ENCODE data around the gene DTD2.
"Not testable (repeated sequence)": the region's sequence is repeated elsewhere in the genome, so short reads cannot be mapped to it uniquely, and the experiment has no call there.

Gene DTD2

GRCh38 chr14:31441273-31442111 is 15.8 kb downstream of the DTD2 start:
- DNase-seq = no peak

- no peak for DNase-seq
These were observed 17.0 kb downstream of the DTD2 start for GRCh38 chr14:31440280-31440679.

DNA sequence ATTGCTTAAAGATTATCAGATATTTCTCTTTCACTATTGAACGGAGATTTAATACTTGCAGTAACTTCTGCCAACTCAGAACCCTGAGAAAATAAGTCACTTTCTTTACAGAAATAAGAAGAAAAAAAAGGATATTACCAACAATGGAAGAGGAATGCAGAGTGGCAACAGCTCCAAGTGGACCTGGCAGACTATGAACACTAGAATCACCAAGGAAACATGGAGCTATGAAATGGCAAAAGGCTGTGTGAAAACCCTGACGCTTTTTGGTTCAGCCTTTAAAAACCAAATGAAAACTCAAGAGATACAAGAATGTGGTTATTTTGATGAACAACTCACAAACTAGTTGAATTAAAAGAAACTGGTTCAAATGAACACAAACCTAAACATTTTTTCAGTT is 17.7 kb downstream of the DTD2 start:
- no peak for DNase-seq

- not testable (repeated sequence) for DNase-seq
These were observed 20.1 kb downstream of the DTD2 start for GRCh38 chr14:31437045-31437691.

DNA sequence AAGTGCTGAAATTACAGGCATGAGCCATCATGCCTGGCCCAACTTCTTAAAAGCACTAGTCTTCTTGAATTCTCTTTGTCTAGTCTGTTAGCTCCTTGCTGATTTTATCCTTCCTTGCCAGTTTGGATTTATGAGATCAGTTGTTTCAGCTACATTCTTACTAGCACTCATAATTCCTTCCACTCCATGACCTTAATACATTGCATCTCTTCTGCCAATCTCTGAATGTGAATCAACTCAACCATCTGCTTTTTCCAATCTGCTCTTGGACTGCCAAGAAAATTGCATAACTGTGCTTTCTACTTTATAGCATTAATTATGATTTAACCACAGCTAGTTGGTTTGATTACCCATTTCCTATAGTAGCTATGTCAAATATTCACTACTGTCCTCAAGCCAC is 22.0 kb downstream of the DTD2 start:
- DNase-seq = no peak

- DNase-seq = no peak
These were observed 26.6 kb downstream of the DTD2 start for GRCh38 chr14:31430634-31431264.

DNA sequence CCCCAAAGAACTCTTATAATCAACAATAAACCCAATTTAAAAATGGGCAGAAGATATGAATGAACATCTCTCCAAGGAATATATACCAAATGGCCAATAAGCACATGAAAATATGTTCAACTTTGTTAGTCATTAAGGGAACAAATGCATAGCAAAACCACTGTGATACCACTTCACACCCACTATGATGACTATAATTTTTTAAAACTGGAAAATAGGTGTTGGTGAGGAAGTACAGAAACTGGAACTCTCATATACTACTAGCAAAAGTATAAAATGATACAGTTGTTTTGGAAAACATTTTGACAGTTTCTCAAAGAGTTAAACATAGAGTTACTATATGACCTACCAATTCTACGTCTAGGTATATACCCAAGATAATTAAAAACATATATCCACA is 27.5 kb downstream of the DTD2 start:
- no peak for DNase-seq

- DNase-seq = no peak
These were observed 29.3 kb downstream of the DTD2 start for GRCh38 chr14:31428011-31428410.

DNA sequence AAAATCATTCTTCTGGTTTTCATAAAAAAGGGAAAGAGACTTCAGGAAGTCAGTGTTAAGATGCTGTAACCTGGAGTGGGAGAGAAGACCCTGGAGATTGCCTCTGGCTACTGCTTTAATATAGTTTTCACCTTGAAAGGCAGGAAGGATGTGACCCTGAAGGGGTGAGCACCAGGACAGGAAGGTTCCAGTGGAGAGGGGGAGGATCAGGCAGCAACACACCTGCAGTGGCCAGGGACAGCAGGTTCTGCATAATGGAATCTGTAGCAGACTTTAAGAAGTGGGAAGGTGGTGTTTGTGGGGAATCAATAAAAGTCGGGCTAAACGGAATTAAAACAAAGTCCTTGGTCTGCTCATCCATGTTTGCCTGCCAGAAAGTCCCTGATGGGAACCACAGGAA is 30.6 kb downstream of the DTD2 start:
- no peak for DNase-seq

- DNase-seq = no peak
These were observed 31.4 kb downstream of the DTD2 start for GRCh38 chr14:31425905-31426304.

DNA sequence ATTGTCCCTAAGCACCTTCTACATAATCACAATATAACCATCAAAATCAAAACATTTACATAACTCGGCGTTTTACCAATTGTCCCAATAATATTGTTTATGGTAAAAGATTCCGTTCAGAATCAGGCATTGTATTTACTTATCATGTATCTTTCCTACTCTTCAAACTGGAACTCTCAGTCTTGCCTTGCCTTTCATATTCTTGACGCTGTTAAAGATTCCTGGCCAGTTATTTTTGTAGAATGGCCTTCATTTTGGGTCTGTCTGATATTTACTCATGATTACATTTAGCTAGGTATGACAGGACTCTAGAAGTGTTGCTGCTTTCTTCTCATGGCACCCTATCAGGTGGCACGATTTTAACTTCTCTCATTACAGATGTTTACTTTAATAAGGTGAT is 36.1 kb downstream of the DTD2 start:
- DNase-seq = no peak

DNA sequence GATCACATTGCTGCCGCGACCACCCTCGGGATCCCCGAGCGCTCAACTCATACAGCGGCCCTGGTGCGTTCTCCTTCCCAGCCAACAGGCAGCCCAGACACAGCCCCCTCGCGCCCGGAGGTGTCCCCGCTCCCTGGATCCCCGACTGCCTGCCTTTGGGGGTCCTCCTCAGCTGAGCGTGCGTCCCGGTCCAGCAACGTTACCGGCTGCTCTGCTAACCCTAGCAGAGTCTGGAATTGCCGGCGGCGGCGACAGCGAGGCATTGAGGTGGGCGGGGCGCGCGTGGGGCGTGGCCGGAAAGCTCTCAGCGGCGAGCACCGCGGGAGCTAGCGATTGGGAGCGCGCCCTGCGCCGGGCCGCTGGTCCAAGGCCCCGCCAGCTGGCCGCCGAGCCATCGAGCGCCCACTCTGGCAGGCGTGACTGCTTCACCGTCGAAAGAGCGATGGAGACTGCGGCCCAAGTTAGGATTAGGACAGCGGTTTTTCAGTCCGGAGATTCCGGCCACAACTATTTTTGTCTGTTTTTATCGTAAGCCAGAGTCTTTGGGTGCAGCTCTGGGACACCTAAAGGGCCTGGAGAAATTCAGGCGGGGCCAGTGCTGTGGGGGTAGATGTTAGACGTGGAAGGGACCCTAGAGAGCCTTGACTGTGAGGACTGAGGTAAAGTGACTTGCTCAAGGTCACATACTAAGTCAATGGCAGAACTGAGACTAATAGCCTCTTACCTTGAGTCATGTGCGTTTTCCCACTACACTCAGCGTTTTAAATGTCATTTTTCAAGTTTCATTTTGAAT is 36.8 kb downstream of the DTD2 start, which contains the start of gene HEATR5A:
TSS of gene HEATR5A (minus strand) at position 232 of the 793 bp plus-strand sequence. CDS start 17,575 bp downstream, outside the sequence.
- DNase-seq = peak; percentile 17

GRCh38 chr14:31419967-31420318 is 37.4 kb downstream of the DTD2 start:
- DNase-seq = no peak

DNA sequence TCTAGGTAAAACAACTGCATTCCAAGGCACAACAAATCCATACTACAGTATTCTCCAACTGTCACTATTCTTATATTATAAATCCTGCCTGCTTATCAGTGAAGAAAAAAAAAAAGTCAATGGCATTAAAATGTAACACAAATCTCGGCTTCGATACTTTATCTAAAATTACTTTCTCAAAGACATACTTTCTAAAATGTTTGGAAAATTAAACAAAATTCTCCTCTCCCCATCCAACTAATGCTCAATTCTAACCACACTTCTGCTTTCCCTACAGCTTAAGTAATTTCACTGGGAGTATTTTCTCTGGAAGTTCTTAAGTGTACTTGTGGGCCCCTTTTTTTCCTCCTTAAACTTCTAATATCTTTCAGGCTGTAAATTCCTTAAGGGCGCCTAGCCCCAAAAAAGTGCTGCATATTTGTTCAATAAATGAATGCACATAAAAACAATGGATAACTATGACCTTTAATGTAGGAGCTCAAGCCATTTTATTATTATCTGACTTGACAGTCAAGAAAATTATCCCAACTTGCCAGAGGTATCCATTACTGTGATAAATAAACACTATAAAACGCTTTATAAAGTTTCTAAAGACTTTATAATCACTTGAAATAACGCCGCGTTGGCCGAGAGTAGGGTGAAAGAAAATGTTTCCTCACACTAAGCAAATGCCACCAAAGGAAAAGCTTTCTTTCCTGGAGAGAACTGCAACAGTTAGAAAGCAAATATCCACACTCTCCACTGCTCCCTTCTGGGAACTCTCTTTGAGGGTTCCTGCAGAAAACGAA is 37.9 kb downstream of the DTD2 start:
- no peak for DNase-seq

DNA sequence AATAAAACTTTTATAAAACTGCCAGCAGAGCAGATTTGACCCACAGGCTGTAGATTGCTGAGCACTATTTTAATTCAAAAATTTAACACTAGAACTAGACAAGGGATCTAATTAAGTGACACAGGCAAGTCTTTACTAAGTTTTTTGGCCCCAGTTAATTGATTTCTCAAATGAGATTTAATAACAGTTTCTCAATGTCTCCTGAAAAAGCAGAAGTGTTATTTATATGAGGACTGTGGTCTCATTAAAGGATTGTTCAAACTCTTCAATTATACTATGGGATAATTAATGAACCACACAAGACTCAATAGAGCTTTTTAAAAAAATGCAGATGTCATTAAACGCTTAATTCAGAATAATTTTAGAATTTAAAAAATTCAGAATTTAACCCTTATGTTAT is 38.9 kb downstream of the DTD2 start:
- DNase-seq = no peak

- no peak for DNase-seq
These were observed 43.0 kb downstream of the DTD2 start for GRCh38 chr14:31414190-31414833.

DNA sequence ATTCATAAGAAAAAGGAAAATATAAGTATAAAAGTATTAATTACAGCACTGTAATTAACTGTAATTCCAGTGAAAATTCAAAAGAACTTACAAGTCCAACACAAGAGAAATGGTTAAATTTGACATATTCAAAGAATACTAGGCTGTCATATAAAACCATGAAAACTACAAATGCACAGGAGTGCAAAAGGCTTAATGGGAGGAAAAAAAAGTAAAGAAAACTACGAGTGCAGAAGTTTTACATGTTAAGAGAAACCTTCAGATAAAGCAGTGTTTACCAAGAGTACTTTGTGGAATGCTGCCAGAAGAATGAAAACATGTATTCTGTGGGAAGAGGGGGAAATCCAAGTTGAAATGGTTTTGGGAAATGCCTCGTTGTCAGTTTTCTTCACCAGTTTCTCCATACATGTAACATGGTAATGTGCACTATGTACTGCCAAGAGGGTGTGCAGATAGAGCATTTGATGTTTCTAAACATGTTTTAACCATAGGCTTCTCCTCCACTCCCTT is 46.0 kb downstream of the DTD2 start:
- DNase-seq = no peak

DNA sequence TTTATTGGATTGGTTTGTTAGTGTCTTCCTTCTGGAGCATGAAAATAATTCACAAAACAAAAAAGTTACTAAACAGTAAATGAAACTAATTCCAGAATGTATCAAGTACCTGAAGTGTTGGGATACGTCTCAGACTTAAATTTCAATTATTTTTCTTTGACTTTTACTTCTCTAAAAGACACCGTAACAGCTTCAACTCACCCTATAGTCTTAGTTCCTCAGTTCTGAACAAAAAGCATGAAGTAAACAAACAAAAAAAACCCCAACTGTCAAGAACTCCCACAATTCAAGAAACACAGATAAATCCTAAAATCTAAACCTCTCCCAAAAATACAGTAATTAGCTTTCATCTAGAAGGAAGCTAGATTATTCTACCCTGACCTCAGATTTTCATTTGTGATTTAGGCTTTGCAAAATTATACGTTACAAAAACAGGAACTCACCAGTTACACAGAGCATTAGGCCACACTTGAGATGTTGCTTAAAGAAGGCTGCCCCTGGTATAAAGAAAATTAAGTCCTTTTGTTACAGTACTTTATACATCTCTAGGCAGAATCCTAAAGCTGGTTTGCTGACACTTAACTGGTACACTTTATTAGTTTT is 47.2 kb downstream of the DTD2 start:
- peak; percentile 27 for DNase-seq

DNA sequence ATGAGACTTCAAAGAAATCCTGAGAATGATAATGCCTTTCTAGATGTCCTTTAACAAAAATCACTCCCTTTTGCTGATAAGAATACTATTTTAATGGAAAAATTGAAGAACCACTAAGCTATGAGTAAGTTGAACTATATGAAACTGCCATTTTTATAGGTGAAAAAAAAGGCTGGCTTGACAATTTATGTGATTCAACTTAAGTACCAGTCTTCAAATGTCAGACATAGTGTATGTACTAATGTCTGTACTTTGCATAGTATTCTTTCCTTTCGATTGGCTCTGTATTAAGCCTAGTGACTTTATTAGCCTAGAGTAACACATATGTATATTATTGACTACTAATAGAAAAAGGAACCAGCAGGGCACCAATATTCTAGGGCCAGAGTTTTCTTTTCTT is 48.9 kb downstream of the DTD2 start:
- DNase-seq = no peak

GRCh38 chr14:31405599-31406232 is 51.6 kb downstream of the DTD2 start:
- no peak for DNase-seq

DNA sequence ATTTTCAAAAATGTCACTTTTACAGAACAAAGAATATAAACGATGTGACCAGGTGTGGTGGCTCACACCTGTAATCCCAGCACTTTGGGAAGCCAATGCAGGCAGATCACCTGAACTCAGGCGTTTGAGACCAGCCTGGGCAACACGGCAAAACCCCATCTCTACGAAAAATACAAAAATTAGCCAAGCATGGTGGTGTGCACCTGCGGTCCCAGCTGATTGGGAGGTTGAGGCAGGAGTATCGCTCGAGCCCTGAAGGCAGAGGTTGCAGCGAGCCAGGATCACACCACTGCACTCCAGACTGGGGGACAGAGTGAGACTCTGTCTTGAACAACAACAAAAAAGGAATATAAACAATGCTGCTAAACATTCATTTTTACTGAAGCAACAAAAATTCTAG is 52.2 kb downstream of the DTD2 start:
- DNase-seq = no peak
